Coronary artery (tissue), 2 donors: ENCODE measurements around the gene PIGW.

Source experiments
- DNase-seq: peaks from one replicate; pipeline ENCODE4 v3.0.0-alpha.2; 2017; ENCODE audit warnings: low spot score
- H3K27ac ChIP-seq, 2 donors: fragments of 200-600 bp; sonication (generic); one replicate each; pipeline ENCODE4 v1.5.1; 2016 to 2019
- H3K4me3 ChIP-seq: fragments of 200-600 bp; sonication (generic); 2 replicates; pipeline ENCODE4 v1.5.1; 2016; ENCODE audit warnings: mild to moderate bottlenecking, moderate library complexity
- CTCF ChIP-seq: fragments of 200-600 bp; sonication (generic); IDR thresholded peaks from one replicate; pipeline ENCODE4 v1.5.1; 2019; ENCODE audit warnings: antibody characterized with exemption

The PIGW gene

GRCh38 chr17:36566081-36566480 is 31.3 kb downstream of the PIGW start:
- Histone ChIP-seq H3K4me3 (no peak overlapping the region), H3K27ac (no peak overlapping the region)
- no peak for DNase-seq
- no peak for TF ChIP-seq CTCF

GRCh38 chr17:36575028-36575427 is 40.2 kb downstream of the PIGW start:
- no peak overlapping the region for H3K27ac ChIP-seq
- no peak for TF ChIP-seq CTCF
- no peak for DNase-seq
- H3K4me3 ChIP-seq = no peak overlapping the region

- TF ChIP-seq CTCF = no peak
- no peak for DNase-seq
- H3K4me3 ChIP-seq = no peak overlapping the region
- H3K27ac ChIP-seq = no peak overlapping the region
These were observed 42.0 kb downstream of the PIGW start for GRCh38 chr17:36576793-36577192.

- DNase-seq = no peak
- no peak for TF ChIP-seq CTCF
- Histone ChIP-seq H3K4me3 (no peak overlapping the region), H3K27ac (no peak overlapping the region)
These were observed 43.9 kb downstream of the PIGW start for GRCh38 chr17:36578671-36579070.

- no peak for TF ChIP-seq CTCF
These were observed 49.0 kb downstream of the PIGW start for GRCh38 chr17:36583787-36584186.

GRCh38 chr17:36586138-36586537 is 51.4 kb downstream of the PIGW start:
- no peak overlapping the region for H3K4me3 ChIP-seq
- no peak overlapping the region for H3K27ac ChIP-seq
- no peak for DNase-seq
- no peak for TF ChIP-seq CTCF

More at GRCh38 chr17:36583787-36584186, 49.0 kb downstream of the PIGW start:
- H3K27ac ChIP-seq = no peak overlapping the region
- no peak for DNase-seq
- H3K4me3 ChIP-seq = no peak overlapping the region
